RCC 7860 (cell line): ENCODE results near the gene VPS33A.

ENCODE experiments used
- DNase-seq: peaks from one replicate; pipeline ENCODE4 v3.0.0-alpha.2; 2015; ENCODE audit warnings: low spot score
- FAIRE-seq: peaks from 2 replicates; lab custom pipeline; 2012; peaks lifted over from hg19 to GRCh38; lab: Jason Lieb, UNC

The VPS33A gene

GRCh38 chr12:122184517-122184916 lies 81.8 kb downstream of the VPS33A start:
- DNase-seq (no peak), FAIRE-seq (no peak)

- no peak for DNase-seq
- FAIRE-seq, result no peak
Measured at GRCh38 chr12:122183588-122183940, 82.7 kb downstream of the VPS33A start.

GRCh38 chr12:122182887-122183587 lies 83.3 kb downstream of the VPS33A start, which contains the start of gene LRRC43:
Gene LRRC43 (plus strand): TSS chr12:122183123. CDS start chr12:122183145, 22 bp downstream.
- DNase-seq (no peak), FAIRE-seq (no peak)
